Vagina (tissue), 2 donors: Measurements from ENCODE around the gene RFX4. TPM values are rescaled to one million over a fixed set of nuclear protein-coding genes. Genes with fewer than 3 reads are reported as not detected.

Experiments
- DNase-seq, 2 donors: peaks; one replicate each; pipeline ENCODE4 v3.0.0-alpha.2; 2017; ENCODE audit errors: extremely low spot score in 2 of 2
- H3K27ac ChIP-seq: fragments of 200-600 bp; sonication (generic); one replicate; pipeline ENCODE4 v1.5.1; 2019
- H3K27me3 ChIP-seq: fragments of 200-600 bp; sonication (generic); one replicate; pipeline ENCODE4 v1.5.1; 2019
- H3K36me3 ChIP-seq, 2 donors: fragments of 200-600 bp; sonication (generic); one replicate each; pipeline ENCODE4 v1.5.1; 2017 to 2019
- H3K4me1 ChIP-seq: fragments of 200-600 bp; sonication (generic); one replicate; pipeline ENCODE4 v1.5.1; 2019
- H3K4me3 ChIP-seq, 2 donors: fragments of 200-600 bp; sonication (generic); 1 replicate in 1 of 2; 2 replicates in 1 of 2; pipeline ENCODE4 v1.5.1; 2016 to 2019
- H3K9me3 ChIP-seq: fragments of 200-600 bp; sonication (generic); one replicate; pipeline ENCODE4 v1.5.1; 2019
- CTCF ChIP-seq, 3 experiments: fragments of 450-650 bp in 2 of 3; fragments of 200-600 bp in 1 of 3; sonication (generic) in 1 of 3; IDR thresholded peaks; one replicate each; pipeline ENCODE4 v1.5.1; 2017 to 2019; ENCODE audit warnings: antibody characterized with exemption in 3 of 3, mild to moderate bottlenecking in 2 of 3, moderate library complexity in 2 of 3
- POLR2A ChIP-seq, 2 donors: fragments of 450-650 bp; IDR thresholded peaks; one replicate each; pipeline ENCODE4 v1.6.1; 2017; ENCODE audit warnings: antibody characterized with exemption in 2 of 2, mild to moderate bottlenecking in 2 of 2, moderate library complexity in 2 of 2
- POLR2AphosphoS5 ChIP-seq, 2 donors: sonication (generic); formaldehyde crosslinking; IDR thresholded peaks; one replicate each; pipeline ENCODE4 v1.9.0; 2017; ENCODE audit warnings: antibody characterized with exemption in 2 of 2, mild to moderate bottlenecking in 2 of 2, low read depth in 1 of 2; ENCODE audit not compliant: insufficient read depth in 1 of 2
- intact Hi-C: fragments of 100-400 bp; cut with DNase I; formaldehyde crosslinking; loops from one replicate; pipeline ENCODE4 v1.15.1; 2023
- total RNA-seq: library from RNA; depleted of rRNA; stranded (reverse); fragments of >200 nt; gene quantifications from one replicate; pipeline ENCODE4 v1.2.3, GENCODE V29; 2016

The RFX4 gene
- total RNA-seq, 1 donor from 2014 or later: not detected

- no peak for DNase-seq
- no peak for TF ChIP-seq CTCF (IDR thresholded peaks at IDR 0.05)
- no peak for TF ChIP-seq POLR2AphosphoS5 (IDR thresholded peaks at IDR 0.05; ENCODE audit: insufficient read depth in 1 of 2, low read depth in 1 of 2)
- no peak for TF ChIP-seq POLR2A (IDR thresholded peaks at IDR 0.05)
- Histone ChIP-seq H3K36me3 (no peaks in the 10 kb centered on the region), H3K27ac (no peak overlapping the region), H3K4me3 (no peak overlapping the region), H3K27me3 (no peaks in the 10 kb centered on the region), H3K9me3 (peaks cover under 1% of the 10 kb centered on the region), H3K4me1 (no peaks in the 10 kb centered on the region)
- intact Hi-C loops: no loop called here
Observed at GRCh38 chr12:106669216-106669615, 86.4 kb downstream of the RFX4 start.

GRCh38 chr12:106670131-106670530 is 87.3 kb downstream of the RFX4 start:
- H3K36me3 ChIP-seq: no peaks in the 10 kb centered on the region
- TF ChIP-seq POLR2AphosphoS5 (IDR thresholded peaks at IDR 0.05; ENCODE audit: insufficient read depth in 1 of 2, low read depth in 1 of 2) (no peak), POLR2A (IDR thresholded peaks at IDR 0.05) (no peak), CTCF (IDR thresholded peaks at IDR 0.05) (no peak)
- no peaks in the 10 kb centered on the region for H3K9me3 ChIP-seq
- H3K27ac ChIP-seq: no peak overlapping the region
- DNase-seq: peak in 1 of 2 donors; percentile 1
- no peak overlapping the region for H3K4me3 ChIP-seq
- no peaks in the 10 kb centered on the region for H3K4me1 ChIP-seq
- intact Hi-C loops: no loop called here
- H3K27me3 ChIP-seq: no peaks in the 10 kb centered on the region

GRCh38 chr12:106671840-106672239 is 89.0 kb downstream of the RFX4 start:
- Histone ChIP-seq H3K27ac (no peak overlapping the region), H3K4me1 (no peaks in the 10 kb centered on the region), H3K27me3 (no peaks in the 10 kb centered on the region), H3K9me3 (no peaks in the 10 kb centered on the region), H3K36me3 (no peaks in the 10 kb centered on the region), H3K4me3 (no peak overlapping the region)
- TF ChIP-seq CTCF (IDR thresholded peaks at IDR 0.05) (no peak), POLR2AphosphoS5 (IDR thresholded peaks at IDR 0.05; ENCODE audit: insufficient read depth in 1 of 2, low read depth in 1 of 2) (no peak), POLR2A (IDR thresholded peaks at IDR 0.05) (no peak)
- DNase-seq: peak in 1 of 2 donors; percentile 6
- intact Hi-C loops: no loop called here

- DNase-seq: peak in 1 of 2 donors; percentile 60
- H3K27me3 ChIP-seq: no peaks in the 10 kb centered on the region
- intact Hi-C loops: no loop called here
Observed at GRCh38 chr12:106672314-106673025, 89.7 kb downstream of the RFX4 start.

More at GRCh38 chr12:106672314-106673025, 89.7 kb downstream of the RFX4 start:
- H3K9me3 ChIP-seq: no peaks in the 10 kb centered on the region
- no peaks in the 10 kb centered on the region for H3K4me1 ChIP-seq
- no peaks in the 10 kb centered on the region for H3K36me3 ChIP-seq
- H3K27ac ChIP-seq: no peak overlapping the region
- H3K4me3 ChIP-seq: no peak overlapping the region
- TF ChIP-seq POLR2A (IDR thresholded peaks at IDR 0.05) (no peak), POLR2AphosphoS5 (IDR thresholded peaks at IDR 0.05; ENCODE audit: insufficient read depth in 1 of 2, low read depth in 1 of 2) (no peak), CTCF (IDR thresholded peaks at IDR 0.05) (no peak)
